GM21360 (cell line): ENCODE data around the gene MARCHF10.

Experiments
- ATAC-seq: cut with Tn5 transposase; IDR thresholded peaks from one replicate; pipeline ENCODE4 v1.9.1; 2021; ENCODE audit warnings: mild to moderate bottlenecking, moderate library complexity; ENCODE audit not compliant: unreplicated experiment

MARCHF10 gene

DNA sequence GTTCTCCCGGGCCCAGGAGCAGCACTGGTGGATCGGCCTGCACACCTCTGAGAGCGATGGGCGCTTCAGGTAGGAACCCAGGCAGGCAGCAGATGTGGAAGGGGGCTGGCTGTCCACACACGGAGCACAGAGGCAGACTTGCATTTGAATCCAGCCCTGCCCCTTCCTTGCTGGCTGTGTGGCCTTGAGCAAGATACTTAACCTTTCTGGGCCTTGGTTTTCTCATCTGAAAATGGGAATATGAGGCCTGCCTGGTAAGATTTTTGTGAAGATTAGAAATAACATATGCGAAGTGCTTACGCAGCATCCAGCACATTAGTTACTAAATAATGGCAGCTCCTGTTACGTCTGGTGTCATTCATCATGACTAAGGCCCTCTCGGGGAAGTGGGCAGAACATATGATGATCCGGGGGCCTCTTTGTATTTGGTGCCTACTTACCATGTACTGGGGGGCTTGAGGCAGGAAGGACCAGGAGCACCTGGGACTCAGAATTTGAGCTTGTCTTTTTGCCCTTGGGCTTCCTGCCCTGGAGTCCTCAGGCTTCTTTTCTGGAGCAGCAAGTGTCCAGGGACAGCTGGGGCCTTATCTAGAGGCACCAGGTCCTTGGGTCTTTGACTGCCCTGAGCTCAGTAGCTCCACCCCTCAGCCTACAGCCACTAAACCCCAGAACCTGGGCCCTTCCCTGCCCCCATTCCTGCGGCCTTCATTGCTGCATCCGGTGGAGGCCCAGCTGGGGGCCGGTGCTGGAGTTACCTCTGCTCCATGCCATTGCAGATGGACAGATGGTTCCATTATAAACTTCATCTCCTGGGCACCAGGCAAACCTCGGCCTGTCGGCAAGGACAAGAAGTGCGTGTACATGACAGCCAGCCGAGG, 126.8 kb downstream of the MARCHF10 start:
- no peak for ATAC-seq

DNA sequence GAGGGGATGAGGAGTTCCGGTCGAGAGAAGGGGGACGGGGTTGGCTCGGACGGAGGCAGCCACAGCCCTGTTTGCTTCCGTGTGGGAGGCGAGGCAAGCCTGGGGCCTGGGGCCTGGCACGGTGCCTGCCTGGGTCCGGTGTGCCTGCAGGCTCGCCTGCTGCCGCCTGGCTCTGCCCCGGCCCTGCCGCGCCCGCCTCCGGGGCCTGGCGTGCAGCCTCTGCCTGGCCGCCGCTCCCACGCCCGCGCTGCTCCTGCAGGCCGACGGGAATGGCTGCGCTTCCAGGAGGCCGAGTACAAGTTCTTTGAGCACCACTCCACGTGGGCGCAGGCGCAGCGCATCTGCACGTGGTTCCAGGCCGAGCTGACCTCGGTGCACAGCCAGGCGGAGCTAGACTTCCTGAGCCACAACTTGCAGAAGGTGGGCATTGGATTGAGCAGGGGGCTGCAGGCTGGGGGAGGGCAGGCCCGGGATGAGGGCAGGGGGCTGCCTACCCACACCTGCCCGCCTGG, 127.5 kb downstream of the MARCHF10 start:
- ATAC-seq = no peak

DNA sequence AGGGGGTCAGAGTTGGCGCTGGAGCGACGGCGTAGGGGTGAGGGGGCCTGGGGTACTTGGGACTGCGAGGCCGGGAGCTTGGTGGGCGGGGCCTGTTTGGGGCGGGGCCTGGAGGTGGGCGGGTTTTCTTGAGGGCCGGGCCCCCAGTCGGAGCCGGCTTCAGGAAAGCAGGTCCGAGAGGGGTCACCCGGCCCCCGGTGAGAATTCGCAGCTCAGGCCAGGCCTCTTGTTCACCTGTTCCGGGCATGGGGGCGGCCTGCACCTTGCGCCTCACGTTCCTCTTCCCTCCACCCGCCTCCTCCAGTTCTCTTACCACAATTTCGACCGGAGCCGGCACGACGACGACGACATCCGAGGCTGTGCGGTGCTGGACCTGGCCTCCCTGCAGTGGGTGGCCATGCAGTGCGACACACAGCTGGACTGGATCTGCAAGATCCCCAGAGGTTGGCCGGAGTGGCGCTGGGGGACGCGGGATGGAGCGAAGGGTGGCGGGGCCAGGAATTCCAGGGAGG, 128.2 kb downstream of the MARCHF10 start:
- ATAC-seq = no peak

DNA sequence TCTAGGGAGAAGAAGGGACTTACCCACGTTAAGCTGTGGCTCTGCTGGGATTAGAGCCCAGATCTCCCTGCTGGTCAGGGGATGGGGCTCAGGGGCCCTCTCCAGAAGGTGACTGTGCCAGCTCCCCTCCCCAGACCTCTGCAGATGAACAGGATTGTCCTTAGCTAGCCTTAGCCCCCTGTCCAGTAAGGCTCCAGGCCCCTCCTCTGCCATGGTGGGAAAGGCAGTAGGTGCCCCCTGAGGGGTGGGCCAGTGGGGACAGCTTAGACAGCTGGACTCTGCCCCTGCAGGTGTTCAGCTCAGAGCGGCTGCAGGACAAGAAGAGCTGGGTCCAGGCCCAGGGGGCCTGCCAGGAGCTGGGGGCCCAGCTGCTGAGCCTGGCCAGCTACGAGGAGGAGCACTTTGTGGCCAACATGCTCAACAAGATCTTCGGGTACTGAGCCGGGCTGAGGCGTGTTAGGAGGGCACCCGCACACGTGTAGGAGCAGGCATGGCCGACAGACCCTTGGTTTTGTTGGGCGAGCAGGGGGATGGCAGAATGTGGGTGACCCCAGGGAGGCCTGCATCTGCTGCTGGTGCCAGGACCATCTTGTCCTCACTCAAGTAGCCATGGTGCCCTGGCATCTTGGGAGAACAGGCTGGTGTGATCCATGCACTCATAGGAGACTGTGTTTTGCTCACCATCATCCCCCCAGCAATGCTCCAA, 129.7 kb downstream of the MARCHF10 start:
- ATAC-seq = no peak

DNA sequence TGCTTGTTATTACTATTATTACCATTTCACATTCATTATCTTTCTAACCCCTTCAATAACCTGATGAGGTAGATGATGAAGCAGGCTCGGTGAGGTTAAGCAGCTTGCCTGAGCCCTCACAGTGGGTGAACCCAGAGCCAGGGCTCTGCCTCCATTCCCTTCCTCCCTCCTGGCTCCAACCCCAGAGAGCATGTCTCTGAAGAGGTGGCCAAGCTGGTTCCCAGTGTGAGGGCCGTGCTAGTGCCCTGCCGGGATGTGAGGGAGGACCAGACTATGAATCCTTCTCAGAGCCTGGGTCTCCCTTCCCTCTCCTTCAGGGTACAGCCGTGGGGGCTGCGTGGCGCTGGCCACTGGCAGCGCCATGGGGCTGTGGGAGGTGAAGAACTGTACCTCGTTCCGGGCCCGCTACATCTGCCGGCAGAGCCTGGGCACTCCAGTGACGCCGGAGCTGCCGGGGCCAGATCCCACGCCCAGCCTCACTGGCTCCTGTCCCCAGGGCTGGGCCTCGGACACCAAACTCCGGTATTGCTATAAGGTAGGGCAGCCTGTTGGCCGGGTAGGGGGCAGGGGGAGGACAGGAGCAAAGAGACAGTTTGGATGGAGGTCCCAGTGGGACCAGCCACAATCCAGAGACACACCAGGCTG, 131.0 kb downstream of the MARCHF10 start:
- ATAC-seq = no peak

DNA sequence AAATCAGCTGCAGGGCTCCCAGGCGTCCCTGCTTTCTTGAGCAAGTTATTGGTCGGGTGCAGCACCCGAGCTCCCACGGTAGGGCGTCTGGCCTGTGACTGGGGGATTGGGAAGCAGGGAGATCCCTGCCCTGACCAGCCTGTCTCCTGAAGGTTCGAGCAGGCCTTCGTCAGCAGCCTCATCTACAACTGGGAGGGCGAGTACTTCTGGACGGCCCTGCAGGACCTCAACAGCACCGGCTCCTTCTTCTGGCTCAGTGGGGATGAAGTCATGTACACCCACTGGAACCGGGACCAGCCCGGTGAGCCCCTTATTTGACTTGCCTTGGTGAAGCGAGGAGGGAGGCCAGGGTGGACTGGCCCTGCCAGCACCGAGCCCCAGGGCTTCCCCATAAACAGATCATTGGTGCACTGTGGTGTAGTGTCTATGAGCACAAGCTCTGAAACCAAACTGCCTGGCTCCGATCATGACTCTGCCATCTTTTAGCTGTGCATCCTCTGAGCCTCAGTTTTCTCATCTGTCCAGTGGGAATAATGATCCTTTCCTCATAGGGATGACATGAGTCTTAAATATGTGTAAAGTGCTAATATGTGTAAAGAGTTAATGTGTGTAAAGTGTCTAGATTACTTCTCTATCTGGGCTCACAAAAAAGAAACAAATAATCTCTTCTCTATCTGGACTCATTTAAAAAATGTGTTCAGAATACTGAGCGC, 131.7 kb downstream of the MARCHF10 start:
- ATAC-seq = no peak

DNA sequence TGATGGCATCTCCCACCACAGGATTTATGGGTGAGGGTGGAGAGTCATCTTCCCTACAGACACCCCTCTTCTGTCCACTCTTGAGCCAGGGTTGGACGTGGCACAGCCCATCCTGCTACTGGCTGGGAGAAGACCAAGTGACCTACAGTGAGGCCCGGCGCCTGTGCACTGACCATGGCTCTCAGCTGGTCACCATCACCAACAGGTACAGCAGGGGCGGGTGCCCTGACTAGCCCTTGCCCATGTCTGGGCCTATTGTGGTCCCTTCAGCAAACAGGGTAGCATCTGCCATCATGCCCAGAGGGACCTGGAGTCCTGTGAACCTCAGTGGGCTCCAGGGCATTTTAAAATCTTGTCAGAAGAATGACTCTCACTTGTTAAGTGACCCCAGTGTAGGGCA, 132.4 kb downstream of the MARCHF10 start:
- no peak for ATAC-seq

DNA sequence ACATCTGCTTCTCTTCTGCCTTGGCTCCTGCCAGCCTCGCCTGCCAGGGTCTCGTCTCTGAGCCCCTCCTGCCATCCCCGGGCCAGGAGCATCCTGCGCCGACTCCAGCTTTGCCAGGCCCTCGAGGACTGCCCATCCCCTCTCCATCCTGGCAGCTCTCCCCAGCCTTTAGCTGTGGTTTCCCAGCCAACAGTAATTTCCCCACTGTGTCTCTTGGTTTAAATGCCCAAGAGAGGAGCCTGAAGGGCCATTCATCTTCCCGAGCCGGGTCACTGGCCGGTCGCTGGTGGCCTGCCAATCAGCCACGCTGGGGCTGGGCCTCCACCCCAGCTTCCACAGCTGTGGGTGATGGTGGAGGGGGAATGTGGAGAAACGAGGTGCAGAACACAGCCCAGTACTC, 132.9 kb downstream of the MARCHF10 start:
- ATAC-seq = no peak

DNA sequence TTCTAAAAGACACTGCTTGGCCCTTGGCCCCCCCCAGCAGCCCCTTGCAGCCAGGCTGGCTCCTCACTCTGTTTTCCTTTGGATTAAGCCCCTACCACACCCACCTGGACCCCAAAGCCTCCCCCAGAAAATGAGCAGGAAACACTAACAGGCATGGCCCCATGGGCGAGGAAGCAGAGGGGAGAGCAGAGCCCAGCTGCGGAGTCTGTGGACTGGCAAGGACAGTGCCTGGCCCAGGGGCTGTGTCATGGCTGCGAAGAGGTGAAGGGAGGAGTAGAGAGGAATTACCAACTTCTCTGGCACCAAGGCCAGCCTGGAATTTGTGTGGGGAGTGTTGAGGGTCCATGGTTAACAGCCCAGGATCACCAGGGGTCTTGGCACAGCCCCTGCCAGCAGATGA, 133.3 kb downstream of the MARCHF10 start:
- ATAC-seq = no peak

DNA sequence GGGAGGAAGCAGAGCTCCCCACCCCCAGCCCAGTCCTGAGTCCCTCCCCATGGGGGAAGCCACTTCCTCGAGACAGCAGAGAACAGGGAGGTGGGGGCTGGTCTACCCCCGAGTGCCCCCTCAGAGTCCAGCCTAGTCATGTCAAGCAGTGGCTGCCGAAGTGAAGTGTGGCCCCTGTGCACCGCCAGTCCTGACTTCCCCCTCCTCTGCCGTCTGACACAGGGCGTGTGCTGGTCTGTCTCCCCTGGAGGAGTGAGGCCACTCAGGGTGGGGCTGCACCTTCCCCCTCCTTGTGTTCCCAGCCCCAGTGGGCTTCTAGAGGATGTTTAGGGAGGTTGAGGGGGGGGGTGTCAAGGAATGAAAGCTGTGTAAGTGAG, 133.8 kb downstream of the MARCHF10 start:
- ATAC-seq = no peak

DNA sequence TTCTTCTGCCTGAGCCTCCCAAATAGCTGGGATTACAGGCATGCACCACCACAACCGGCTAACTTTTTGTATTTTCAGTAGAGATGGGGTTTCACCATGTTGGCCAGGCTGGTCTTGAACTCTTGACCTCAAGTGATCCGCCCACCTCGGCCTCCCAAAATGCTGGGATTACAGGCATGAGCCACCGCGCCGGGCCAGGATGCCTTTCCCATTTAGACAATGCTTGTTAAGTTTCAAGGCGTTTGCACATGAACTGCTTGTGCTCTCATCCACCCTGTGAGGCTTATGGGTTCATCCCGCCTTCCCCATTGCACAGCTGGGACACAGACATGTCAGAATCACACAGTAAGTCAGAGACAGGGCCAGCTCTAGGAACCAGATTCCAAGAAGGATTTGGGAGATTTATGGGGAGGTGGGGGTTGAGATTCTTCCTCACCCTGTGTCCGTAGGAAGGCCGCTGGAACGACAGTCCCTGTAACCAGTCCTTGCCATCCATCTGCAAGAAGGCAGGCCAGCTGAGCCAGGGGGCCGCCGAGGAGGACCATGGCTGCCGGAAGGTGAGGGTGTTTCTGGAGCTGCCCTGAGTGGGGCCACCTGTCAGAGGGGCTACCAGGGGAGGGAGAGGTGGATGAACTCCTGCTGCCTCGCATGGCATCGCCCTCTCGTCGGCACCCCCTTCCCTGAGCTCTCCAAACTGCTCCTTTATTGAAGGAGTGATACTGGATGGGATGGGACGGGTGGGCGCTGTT, 134.3 kb downstream of the MARCHF10 start:
- ATAC-seq = no peak

DNA sequence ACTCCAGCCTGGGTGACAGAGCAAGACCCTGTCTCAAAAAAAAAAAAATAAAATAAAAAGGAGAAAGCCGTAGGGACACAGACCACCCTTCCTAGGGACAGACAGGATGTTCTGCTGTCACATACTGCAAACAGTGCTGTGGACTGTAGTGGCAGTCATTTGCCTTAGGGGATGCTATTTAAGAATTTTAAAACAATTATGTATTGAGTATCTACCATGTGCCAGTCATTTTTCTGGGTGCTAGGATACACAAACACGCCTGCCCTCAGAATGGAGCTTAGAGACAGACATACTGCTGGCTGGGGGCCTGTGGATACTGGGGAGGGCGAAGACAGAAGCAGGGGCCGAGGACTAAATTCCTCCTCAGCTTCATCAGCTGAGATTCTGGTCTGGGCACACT, 135.2 kb downstream of the MARCHF10 start:
- no peak for ATAC-seq

DNA sequence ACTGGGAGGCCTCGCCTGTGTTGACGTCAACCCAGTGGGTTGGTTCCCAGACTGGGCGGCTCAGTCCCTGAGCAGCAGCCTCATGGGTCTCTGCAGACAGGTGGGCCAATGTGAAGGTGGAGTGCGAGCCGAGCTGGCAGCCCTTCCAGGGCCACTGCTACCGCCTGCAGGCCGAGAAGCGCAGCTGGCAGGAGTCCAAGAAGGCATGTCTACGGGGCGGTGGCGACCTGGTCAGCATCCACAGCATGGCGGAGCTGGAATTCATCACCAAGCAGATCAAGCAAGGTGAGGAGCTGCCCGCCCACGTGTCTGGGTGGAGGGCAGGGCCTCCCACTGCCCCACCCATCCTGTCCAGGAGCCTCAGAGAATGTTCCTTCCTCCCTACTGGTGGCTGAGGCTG, 136.6 kb downstream of the MARCHF10 start:
- no peak for ATAC-seq

DNA sequence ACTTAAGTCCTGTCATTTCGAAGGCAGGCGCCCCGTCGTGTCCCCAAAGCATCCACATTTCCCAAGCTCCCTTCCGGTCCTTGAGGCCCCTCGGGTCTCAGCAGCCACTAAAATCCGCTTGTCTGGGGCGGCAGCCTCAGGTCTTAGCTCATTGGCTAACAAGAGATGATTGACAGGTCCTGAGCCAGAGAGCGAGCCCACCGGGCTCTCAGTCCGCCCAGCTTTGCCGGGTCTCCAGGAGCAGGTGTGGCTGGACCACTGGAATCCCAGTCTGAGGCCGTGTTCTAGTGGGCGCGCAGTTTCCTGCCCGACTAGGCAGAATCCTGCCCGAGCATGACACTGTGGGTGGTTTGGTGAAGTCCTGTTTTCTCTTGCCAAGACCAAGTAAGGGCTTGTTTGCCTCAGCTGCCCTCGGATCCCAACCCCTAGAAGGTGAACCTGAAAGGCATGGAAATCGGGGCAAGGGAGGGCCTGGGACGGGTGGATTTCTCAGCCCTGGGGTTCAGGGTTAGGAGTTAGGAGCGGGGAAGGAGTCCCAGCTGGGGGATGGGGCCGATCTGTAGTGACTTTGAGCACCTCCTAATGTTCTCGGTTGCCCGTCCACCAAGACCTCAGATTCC, 137.8 kb downstream of the MARCHF10 start:
- ATAC-seq = no peak

DNA sequence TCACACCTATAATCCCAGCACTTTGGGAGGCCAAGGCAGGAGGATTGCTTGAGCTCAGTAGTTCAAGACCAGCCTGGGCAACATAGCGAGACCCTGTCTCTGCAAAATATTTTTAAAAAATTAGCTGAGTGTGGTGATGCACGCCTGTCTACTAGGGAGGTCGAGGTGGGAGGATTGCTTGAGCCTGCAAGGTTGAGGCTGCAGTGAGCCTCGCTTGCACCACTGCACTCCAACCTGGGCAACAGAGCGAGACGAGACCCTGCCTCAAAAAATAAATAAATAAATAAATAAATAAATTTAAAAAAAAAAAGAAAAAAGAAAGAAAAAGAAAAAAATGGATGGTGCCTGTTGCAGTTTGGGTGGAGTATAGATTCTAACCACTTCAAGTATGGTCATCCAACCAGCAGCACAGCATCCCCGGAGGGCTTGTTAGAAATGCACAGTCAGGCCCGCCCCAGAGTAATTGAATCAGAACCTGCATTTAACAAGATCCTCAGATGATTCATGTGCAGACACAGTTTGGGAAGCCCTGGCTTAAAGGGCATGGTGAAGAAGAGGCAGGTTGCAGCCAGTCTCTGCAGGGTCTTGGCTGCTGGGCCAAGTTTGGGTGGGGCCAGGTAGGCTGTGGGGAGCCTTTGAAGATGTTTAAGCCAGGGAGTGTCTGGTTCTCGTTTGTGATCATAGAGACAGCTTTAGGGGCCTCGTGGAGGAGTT, 139.9 kb downstream of the MARCHF10 start:
- no peak for ATAC-seq

DNA sequence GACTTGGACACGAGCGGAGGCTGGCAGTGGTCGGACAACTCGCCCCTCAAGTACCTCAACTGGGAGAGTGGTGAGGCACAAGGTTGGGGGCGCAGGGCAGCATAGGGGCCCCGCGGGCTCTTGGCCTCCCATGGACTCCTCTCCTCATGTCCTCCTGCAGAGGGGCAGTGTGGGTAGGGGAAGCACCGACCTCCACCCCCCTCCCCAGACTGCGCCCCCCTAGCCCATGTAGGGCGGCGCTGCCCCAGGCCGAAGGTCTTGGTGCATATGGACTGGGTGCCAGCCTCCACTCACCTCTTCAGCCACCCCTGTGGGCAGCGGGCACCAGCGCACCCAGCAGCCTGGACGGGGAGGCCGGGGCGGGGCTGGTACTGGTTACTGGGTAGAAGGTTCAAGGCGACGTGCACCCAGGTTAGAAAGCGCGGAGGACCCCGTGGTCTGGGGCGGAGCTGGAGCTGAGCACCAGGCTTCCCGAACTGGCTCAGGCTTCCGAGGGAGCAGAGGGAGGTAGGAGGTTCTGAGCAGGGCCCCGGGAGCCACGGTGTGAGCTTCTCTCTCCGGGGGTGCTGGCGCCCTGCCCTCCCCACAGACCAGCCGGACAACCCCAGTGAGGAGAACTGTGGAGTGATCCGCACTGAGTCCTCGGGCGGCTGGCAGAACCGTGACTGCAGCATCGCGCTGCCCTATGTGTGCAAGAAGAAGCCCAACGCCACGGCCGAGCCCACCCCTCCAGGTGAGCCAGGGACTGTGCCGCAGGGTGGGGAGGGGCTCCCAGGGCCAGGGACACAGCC, 141.1 kb downstream of the MARCHF10 start:
- no peak for ATAC-seq

DNA sequence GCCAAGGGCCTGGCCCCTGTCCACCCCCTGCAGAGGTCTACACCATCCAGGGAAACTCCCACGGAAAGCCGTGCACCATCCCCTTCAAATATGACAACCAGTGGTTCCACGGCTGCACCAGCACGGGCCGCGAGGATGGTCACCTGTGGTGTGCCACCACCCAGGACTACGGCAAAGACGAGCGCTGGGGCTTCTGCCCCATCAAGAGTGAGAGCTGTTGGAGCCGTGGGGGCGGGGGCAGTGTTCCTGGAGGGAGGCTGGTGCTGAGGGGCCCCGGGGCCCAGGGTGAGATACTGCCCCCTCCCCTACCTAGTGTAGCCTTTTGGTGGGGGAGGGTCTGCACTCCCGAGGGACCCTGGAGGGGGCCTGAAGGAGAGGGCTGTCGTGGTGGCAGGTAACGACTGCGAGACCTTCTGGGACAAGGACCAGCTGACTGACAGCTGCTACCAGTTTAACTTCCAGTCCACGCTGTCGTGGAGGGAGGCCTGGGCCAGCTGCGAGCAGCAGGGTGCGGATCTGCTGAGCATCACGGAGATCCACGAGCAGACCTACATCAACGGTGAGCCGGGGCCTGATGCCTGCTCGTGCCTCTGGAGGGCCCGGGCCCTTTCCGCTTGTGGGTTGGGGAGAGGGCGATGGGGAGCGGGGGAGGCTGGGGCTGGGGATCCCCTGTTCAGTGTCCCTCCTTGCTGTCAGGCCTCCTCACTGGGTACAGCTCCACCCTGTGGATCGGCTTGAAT, 141.9 kb downstream of the MARCHF10 start:
- ATAC-seq = no peak

DNA sequence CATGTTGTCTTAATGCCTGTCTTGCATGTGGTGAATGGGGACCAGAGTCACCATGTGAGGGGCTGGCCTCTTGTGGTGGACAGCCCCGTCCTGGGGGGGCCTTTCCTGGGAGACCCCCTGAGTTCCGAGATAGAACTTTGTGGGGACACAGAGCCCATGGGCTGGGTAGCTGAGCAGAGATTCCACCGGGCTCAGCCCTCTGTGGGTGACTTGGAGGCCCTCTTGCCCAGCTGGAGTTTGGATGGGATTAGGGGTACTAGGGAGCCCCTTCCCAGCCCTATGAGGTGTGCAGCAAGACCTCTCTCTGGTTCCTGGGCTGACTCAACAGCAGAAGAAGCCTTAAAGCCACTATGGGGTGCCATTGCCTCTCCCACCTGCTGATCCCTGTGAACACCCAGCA, 142.5 kb downstream of the MARCHF10 start:
- ATAC-seq = no peak
